Adrenal gland (tissue), 5 donors: ENCODE data around the gene C11orf71.

Source experiments
- POLR2A ChIP-seq, 2 donors: fragments of 450-650 bp; IDR thresholded peaks; one replicate each; pipeline ENCODE4 v1.6.1; 2017; ENCODE audit warnings: antibody characterized with exemption in 2 of 2, mild to moderate bottlenecking in 2 of 2, moderate library complexity in 1 of 2
- TF ChIP-seq, protein P1 (sequence below), 6 experiments: fragments of 450-650 bp in 4 of 6; fragments of 200-600 bp in 2 of 6; sonication (generic) in 1 of 6; IDR thresholded peaks; 1 replicate in 5 of 6; 2 replicates in 1 of 6; pipeline versions ENCODE4 v1.5.1 to v1.8.0; 2016 to 2021; ENCODE audit warnings: antibody characterized with exemption in 6 of 6, mild to moderate bottlenecking in 2 of 6, moderate library complexity in 1 of 6
- donor health status: DM: no; HTN: no; CAD: no.

DNA sequence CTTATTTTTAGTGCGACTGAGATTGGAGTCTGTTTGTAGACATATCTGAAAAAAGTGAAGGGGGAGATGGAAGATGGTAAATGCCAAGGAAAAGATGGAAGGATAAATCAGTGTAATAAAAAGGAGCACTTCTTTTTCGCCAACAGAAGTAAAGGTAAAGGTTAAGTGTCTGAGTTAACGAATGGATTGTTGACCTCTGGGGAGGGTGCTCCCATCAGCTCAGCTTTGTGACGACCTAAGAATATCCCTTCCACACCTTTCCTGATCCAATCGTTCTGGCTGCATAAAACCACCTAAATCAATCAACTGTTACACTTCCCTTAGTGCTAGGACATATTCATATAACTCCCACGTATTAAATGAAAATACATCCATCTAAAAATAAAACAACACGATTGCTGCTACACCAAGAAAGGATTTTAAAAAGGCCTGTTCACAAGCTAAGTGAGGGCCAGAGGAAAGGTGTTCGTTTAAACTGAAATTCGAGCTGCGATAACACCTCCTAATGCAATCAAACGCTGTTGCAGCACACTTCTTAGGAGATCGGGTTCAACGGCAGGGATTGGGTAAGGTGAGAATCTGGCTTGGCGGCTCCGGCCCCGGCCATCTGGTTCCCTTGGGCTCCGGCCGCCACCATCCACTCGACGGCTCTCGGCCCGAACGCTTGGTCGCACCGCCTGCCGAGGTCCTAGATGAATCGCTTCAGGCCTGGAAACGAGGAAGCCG lies 658 bp downstream of the C11orf71 start:
- TF ChIP-seq, protein P1, sequence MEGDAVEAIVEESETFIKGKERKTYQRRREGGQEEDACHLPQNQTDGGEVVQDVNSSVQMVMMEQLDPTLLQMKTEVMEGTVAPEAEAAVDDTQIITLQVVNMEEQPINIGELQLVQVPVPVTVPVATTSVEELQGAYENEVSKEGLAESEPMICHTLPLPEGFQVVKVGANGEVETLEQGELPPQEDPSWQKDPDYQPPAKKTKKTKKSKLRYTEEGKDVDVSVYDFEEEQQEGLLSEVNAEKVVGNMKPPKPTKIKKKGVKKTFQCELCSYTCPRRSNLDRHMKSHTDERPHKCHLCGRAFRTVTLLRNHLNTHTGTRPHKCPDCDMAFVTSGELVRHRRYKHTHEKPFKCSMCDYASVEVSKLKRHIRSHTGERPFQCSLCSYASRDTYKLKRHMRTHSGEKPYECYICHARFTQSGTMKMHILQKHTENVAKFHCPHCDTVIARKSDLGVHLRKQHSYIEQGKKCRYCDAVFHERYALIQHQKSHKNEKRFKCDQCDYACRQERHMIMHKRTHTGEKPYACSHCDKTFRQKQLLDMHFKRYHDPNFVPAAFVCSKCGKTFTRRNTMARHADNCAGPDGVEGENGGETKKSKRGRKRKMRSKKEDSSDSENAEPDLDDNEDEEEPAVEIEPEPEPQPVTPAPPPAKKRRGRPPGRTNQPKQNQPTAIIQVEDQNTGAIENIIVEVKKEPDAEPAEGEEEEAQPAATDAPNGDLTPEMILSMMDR (IDR thresholded peaks at IDR 0.05), result no peak
- no peak for TF ChIP-seq POLR2A (IDR thresholded peaks at IDR 0.05)
